ENCODE measurements around the gene ROCK2.

Gene ROCK2

DNA sequence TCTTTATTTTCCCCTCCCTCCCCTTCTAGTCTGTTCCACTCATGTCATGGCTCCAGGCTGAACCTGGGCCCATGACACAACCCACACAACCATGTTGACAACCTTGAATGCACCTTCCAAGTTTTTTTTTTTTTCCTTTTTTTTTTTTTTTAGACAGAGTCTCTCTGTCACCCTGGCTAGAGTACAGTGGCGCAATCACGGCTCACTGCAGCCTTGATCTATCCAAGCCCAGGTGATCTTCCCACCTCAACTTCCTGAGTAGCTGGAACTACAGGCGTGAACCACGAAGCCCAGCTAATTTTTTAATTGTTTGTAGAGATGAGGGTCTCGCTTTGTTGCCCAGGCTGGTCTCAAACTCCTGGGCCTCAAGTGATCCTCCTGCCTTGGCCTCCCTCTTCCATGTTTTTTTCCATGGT is 21.9 kb upstream of the ROCK2 start:
- Mint-ChIP-seq H3K4me3 (no peak overlapping the region), H3K27ac (peak overlapping the region; percentile 58), H3K9me3 (no peaks in the 10 kb centered on the region), H3K4me1 (peaks cover 38% of the 10 kb centered on the region), H3K36me3 (ENCODE audit: low read depth) (no peaks in the 10 kb centered on the region), H3K27me3 (ENCODE audit: low read depth, poor library complexity) (peaks cover 4% of the 10 kb centered on the region)
- TF ChIP-seq, protein P1, sequence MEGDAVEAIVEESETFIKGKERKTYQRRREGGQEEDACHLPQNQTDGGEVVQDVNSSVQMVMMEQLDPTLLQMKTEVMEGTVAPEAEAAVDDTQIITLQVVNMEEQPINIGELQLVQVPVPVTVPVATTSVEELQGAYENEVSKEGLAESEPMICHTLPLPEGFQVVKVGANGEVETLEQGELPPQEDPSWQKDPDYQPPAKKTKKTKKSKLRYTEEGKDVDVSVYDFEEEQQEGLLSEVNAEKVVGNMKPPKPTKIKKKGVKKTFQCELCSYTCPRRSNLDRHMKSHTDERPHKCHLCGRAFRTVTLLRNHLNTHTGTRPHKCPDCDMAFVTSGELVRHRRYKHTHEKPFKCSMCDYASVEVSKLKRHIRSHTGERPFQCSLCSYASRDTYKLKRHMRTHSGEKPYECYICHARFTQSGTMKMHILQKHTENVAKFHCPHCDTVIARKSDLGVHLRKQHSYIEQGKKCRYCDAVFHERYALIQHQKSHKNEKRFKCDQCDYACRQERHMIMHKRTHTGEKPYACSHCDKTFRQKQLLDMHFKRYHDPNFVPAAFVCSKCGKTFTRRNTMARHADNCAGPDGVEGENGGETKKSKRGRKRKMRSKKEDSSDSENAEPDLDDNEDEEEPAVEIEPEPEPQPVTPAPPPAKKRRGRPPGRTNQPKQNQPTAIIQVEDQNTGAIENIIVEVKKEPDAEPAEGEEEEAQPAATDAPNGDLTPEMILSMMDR (IDR thresholded peaks at IDR 0.05), result no peak
- no peak for DNase-seq

DNA sequence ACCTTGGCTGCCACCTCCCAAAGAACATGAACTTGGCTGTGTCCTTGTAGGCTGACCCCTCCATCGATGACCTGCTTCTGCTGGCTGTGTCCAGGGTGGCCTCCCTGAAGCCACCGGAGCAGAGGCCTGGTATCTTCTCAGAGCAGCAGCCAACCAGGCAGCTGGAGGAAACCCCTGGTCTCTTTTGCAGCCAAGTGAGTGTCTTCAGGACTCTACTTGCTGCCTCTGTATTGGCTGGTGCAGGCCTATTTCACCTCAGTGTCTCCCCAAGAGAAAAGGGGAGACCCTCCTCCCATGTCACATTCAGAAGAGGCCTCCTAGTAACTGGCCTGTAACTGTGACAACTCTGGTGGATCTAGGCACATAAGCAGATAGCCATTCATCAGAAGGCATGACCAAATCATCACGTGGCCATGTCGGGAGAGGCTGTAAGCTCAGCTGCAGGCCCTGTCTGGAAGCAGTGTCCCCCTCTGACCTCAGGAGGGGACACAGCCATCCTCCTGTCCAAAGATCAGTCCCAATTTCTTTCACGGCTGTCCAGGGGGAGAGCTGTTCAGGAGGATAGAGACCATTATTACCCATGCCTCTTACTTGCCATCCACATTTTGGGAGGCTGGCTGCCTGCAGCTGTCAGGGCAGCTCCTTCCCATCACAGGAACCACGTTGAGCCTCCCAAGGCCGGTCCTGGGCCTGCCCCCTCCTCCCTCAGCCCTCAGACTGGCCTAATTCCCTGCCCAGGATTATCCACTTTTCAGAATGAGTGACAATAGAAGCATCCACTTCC is 20.9 kb upstream of the ROCK2 start:
- no peaks in the 10 kb centered on the region for H3K9me3 Mint-ChIP-seq
- DNase-seq, result no peak
- H3K36me3 Mint-ChIP-seq (ENCODE audit: low read depth), result no peaks in the 10 kb centered on the region
- H3K27ac Mint-ChIP-seq, result peak overlapping the region; percentile 17
- H3K4me3 Mint-ChIP-seq, result no peak overlapping the region
- peaks cover 32% of the 10 kb centered on the region for H3K4me1 Mint-ChIP-seq
- peaks cover 4% of the 10 kb centered on the region for H3K27me3 Mint-ChIP-seq (ENCODE audit: low read depth, poor library complexity)
- TF ChIP-seq, protein P1 (IDR thresholded peaks at IDR 0.05), result no peak

DNA sequence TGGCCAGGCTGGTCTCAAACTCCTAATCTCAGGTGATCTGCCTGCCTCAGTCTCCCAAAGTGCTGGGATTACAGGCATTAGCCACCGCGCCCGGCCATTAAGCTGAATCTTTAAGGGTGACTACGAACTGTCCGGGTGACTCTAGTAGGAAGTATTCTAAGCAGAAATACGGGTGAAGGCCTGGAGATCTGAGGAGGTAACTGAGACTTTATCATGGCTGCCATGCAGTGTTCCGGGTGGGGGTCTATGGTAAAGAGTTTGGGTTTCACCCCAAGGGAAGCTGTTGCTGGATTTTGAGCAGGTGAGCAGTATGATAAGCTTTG is 20.1 kb upstream of the ROCK2 start:
- no peak for DNase-seq
- no peak overlapping the region for H3K27ac Mint-ChIP-seq
- TF ChIP-seq, protein P1 (IDR thresholded peaks at IDR 0.05), result no peak

DNA sequence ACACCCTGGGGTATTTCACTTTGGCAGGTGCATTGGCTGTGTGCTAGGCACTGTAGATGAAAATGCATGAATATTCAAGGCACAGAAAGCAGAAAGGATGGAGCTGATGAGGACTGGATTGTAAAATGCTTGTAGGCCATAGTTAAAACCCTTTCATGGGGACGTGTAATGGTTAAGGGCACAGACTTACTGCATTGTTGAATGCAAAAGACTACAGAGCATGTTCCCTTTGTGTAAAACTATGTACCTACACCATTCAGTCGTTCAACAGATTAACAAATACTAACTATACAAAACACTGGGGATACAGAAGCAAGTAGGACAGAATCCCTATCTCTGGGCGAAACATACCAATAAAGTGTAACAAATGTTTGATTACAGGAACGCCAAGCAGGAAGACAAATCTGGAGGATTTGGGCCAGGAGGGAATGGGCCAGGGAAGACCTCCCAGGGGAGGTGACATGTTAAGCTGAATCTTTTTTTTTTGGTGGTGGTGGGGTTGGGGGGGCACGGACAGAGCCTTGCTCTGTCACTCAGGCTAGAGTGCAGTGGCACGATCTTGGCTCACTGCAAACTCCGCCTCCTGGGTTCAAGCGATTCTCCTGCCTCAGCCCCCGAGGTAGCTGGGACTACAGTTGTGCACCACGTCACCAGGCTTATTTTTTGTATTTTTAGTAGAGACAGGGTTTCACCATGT is 19.6 kb upstream of the ROCK2 start:
- H3K4me1 Mint-ChIP-seq, result peaks cover 32% of the 10 kb centered on the region

More for the DNA sequence above, 20.1 kb upstream of the ROCK2 start:
- peaks cover 4% of the 10 kb centered on the region for H3K27me3 Mint-ChIP-seq (ENCODE audit: low read depth, poor library complexity)
- peaks cover 32% of the 10 kb centered on the region for H3K4me1 Mint-ChIP-seq
- H3K4me3 Mint-ChIP-seq, result no peak overlapping the region
- H3K9me3 Mint-ChIP-seq, result no peaks in the 10 kb centered on the region
- no peaks in the 10 kb centered on the region for H3K36me3 Mint-ChIP-seq (ENCODE audit: low read depth)

DNA sequence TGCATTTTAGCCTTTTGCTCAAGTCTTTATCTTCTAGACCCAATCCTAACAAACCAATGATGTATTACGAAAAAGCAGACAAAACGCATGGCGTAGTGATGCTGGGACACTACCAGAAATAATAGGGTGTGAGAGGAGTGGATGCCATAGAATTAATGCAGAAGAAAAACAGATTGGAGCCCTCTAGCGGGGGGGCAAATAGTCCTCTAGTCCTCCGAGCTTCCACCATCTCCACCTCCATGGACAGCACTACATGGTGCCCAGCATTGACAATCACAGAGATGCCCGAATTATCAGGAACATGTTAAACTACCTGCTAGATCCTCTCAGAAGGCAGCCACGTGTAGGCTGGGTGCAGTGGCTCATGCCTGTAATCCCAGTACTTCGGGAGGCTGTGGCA is 15.4 kb upstream of the ROCK2 start:
- Mint-ChIP-seq H3K36me3 (ENCODE audit: low read depth) (no peaks in the 10 kb centered on the region), H3K4me1 (peaks cover 40% of the 10 kb centered on the region), H3K27me3 (ENCODE audit: low read depth, poor library complexity) (peaks cover 4% of the 10 kb centered on the region), H3K4me3 (no peak overlapping the region), H3K27ac (no peak overlapping the region), H3K9me3 (no peaks in the 10 kb centered on the region)
- DNase-seq, result no peak
- TF ChIP-seq, protein P1 (IDR thresholded peaks at IDR 0.05), result no peak

More for the DNA sequence above, 19.6 kb upstream of the ROCK2 start:
- no peaks in the 10 kb centered on the region for H3K9me3 Mint-ChIP-seq
- H3K36me3 Mint-ChIP-seq (ENCODE audit: low read depth), result no peaks in the 10 kb centered on the region
- no peak overlapping the region for H3K4me3 Mint-ChIP-seq
- TF ChIP-seq, protein P1 (IDR thresholded peaks at IDR 0.05), result no peak
- H3K27me3 Mint-ChIP-seq (ENCODE audit: low read depth, poor library complexity), result peaks cover 4% of the 10 kb centered on the region
- no peak for DNase-seq
- no peak overlapping the region for H3K27ac Mint-ChIP-seq

Data from nephron progenitor cell (in vitro differentiated cells).